ENCODE measurements around the gene OR52R1.

The OR52R1 gene

GRCh38 chr11:4769838-4770237, 34.3 kb downstream of the OR52R1 start, which contains the start of gene OR51F1:
TSS of gene OR51F1 (minus strand) at chr11:4769938. CDS start at chr11:4769938, 0 bp downstream.
- Mint-ChIP-seq H3K9me3 (no peaks in the 10 kb centered on the region), H3K36me3 (no peaks in the 10 kb centered on the region), H3K4me1 (no peaks in the 10 kb centered on the region), H3K4me3 (no peak within 1 kb of the TSS), H3K27ac (no peak within 1 kb of the TSS)
- DNase-seq (ENCODE audit: low spot score in 2 of 2), result no peak
- no peak for ATAC-seq

DNA sequence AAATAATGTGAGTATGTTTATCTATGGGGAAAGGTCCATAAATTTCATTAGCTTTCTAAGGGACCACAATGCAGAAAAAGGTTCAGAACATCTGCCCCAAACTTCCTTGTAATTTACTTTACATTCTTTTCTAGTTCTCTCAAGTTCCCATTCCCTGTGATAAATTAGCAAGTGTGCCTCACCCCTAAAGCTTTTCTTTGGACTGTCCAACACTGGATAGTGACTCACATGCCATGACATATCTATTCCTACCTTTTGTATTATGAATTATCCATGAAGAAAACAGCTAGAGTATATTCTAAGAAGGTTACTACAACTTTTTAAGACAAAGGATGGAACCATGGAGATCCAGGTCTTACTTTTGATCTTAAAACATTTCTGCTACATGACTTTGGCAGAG, 36.1 kb downstream of the OR52R1 start:
- H3K4me1 Mint-ChIP-seq, result no peaks in the 10 kb centered on the region

DNA sequence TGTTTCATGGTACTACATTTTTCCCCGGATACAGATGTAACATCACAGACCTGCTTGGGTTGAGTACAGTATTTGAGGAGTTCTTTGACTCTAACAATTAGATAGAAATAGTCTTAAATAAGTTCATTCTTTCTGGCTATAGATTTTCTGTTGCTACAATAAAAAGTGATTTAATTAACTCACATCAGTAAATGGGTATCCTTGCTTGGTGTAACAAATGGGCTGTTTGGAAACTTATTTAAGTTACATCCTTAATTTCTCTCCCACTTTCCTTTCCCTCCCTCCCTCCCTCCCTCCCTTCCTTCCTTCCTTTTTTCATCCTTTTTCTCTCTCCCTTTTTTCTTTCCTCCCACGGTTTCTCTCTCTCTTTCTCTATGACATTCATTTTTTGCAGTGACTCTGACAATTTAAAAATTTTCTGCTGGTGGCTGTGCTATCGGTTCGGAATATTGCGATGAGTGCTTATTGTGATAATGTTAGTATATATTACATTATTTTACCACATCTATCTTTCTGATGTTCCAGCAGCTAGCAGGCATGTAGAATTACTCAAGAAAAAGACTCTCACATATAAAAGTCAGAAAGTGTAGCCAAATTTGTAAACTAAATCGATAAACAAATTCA, 37.6 kb downstream of the OR52R1 start:
- Mint-ChIP-seq H3K36me3 (no peaks in the 10 kb centered on the region), H3K9me3 (no peaks in the 10 kb centered on the region), H3K27ac (no peak overlapping the region), H3K4me3 (no peak overlapping the region), H3K4me1 (no peaks in the 10 kb centered on the region)
- ATAC-seq, result no peak
- no peak for DNase-seq (ENCODE audit: low spot score in 2 of 2)

More for the DNA sequence above, 36.1 kb downstream of the OR52R1 start:
- Mint-ChIP-seq H3K4me3 (no peak overlapping the region), H3K36me3 (no peaks in the 10 kb centered on the region), H3K9me3 (no peaks in the 10 kb centered on the region), H3K27ac (no peak overlapping the region)
- no peak for ATAC-seq
- no peak for DNase-seq (ENCODE audit: low spot score in 2 of 2)

GRCh38 chr11:4763096-4763495, 41.1 kb downstream of the OR52R1 start:
- no peak for ATAC-seq
- Mint-ChIP-seq H3K4me1 (no peaks in the 10 kb centered on the region), H3K36me3 (no peaks in the 10 kb centered on the region), H3K9me3 (no peaks in the 10 kb centered on the region), H3K4me3 (no peak overlapping the region), H3K27ac (no peak overlapping the region)
- no peak for DNase-seq (ENCODE audit: low spot score in 2 of 2)

Data from stimulated activated effector memory CD8-positive, alpha-beta T cell treated with anti-CD3 and anti-CD28 coated beads, Interleukin-12 subunit alpha, Interleukin-12 subunit beta, amount 100 ng/mL, for 72 hours (primary cell).